ENCODE measurements around the gene ACSF3.

The ACSF3 gene

GRCh38 chr16:89094252-89094879 is 714 bp downstream of the ACSF3 start:
- Histone ChIP-seq H3K4me1 (ENCODE audit: insufficient read depth, low read length, severe bottlenecking) (peaks cover 44% of the 10 kb centered on the region), H2AFZ (ENCODE audit: low read length) (no peak overlapping the region), H3K4me2 (ENCODE audit: low read length) (peak overlapping the region; percentile 83)

GRCh38 chr16:89094880-89095258 is 1.2 kb downstream of the ACSF3 start:
- Histone ChIP-seq H3K4me3 (ENCODE audit: low read depth, low read length, poor library complexity, severe bottlenecking) (peak overlapping the region; percentile 90), H3K4me1 (ENCODE audit: insufficient read depth, low read length, severe bottlenecking) (peaks cover 49% of the 10 kb centered on the region), H3K27ac (ENCODE audit: low read depth, low read length, poor library complexity, severe bottlenecking) (peak overlapping the region; percentile 98), H3K9ac (ENCODE audit: low read length) (peak overlapping the region; percentile 96), H3K9me3 (ENCODE audit: low read length) (no peaks in the 10 kb centered on the region), H3F3A (ENCODE audit: insufficient read depth, low read length) (no peaks in the 10 kb centered on the region), H3K9me2 (ENCODE audit: low read depth, low read length) (no peaks in the 10 kb centered on the region), H3K79me2 (ENCODE audit: insufficient read depth, low read length) (peaks cover 23% of the 10 kb centered on the region), H4K20me1 (ENCODE audit: insufficient read depth, low read length) (no peaks in the 10 kb centered on the region), H3K4me2 (ENCODE audit: low read length) (peak overlapping the region; percentile 83), H2AFZ (ENCODE audit: low read length) (no peak overlapping the region), H3K36me3 (ENCODE audit: insufficient read depth, low read length) (peaks cover 23% of the 10 kb centered on the region), H3K27me3 (ENCODE audit: insufficient read depth, low read length) (peaks cover 7% of the 10 kb centered on the region; the same call in 1 of the 2 replicates)
- TF ChIP-seq EZH2 (IDR thresholded peaks at IDR 0.05; ENCODE audit: borderline replicate concordance, low read length) (no peak), CTCF (IDR thresholded peaks at IDR 0.05; ENCODE audit: low read length) (no peak; the same call in 1 of the 2 replicates)

More at GRCh38 chr16:89094252-89094879, 714 bp downstream of the ACSF3 start:
- TF ChIP-seq CTCF (IDR thresholded peaks at IDR 0.05; ENCODE audit: low read length), result no peak
- no peak for TF ChIP-seq EZH2 (IDR thresholded peaks at IDR 0.05; ENCODE audit: borderline replicate concordance, low read length)
- H3K36me3 ChIP-seq (ENCODE audit: insufficient read depth, low read length), result peaks cover 18% of the 10 kb centered on the region
- peak overlapping the region; percentile 98 for H3K27ac ChIP-seq (ENCODE audit: low read depth, low read length, poor library complexity, severe bottlenecking)
- H3K9ac ChIP-seq (ENCODE audit: low read length), result peak overlapping the region; percentile 96
- H3K9me3 ChIP-seq (ENCODE audit: low read length), result no peaks in the 10 kb centered on the region
- H3F3A ChIP-seq (ENCODE audit: insufficient read depth, low read length), result no peaks in the 10 kb centered on the region
- H3K79me2 ChIP-seq (ENCODE audit: insufficient read depth, low read length), result peaks cover 18% of the 10 kb centered on the region
- H3K9me2 ChIP-seq (ENCODE audit: low read depth, low read length), result no peaks in the 10 kb centered on the region
- peak overlapping the region; percentile 90 for H3K4me3 ChIP-seq (ENCODE audit: low read depth, low read length, poor library complexity, severe bottlenecking)
- H4K20me1 ChIP-seq (ENCODE audit: insufficient read depth, low read length), result no peaks in the 10 kb centered on the region
- peaks cover 7% of the 10 kb centered on the region; the same call in 1 of the 2 replicates for H3K27me3 ChIP-seq (ENCODE audit: insufficient read depth, low read length)

- Histone ChIP-seq H3K4me1 (ENCODE audit: insufficient read depth, low read length, severe bottlenecking) (peaks cover 56% of the 10 kb centered on the region), H3K27me3 (ENCODE audit: insufficient read depth, low read length) (peaks cover 7% of the 10 kb centered on the region; the same call in 1 of the 2 replicates), H3K27ac (ENCODE audit: low read depth, low read length, poor library complexity, severe bottlenecking) (peak overlapping the region; percentile 98), H3K79me2 (ENCODE audit: insufficient read depth, low read length) (peaks cover 30% of the 10 kb centered on the region), H3F3A (ENCODE audit: insufficient read depth, low read length) (no peaks in the 10 kb centered on the region), H4K20me1 (ENCODE audit: insufficient read depth, low read length) (no peaks in the 10 kb centered on the region), H3K36me3 (ENCODE audit: insufficient read depth, low read length) (peaks cover 30% of the 10 kb centered on the region), H2AFZ (ENCODE audit: low read length) (no peak overlapping the region), H3K4me3 (ENCODE audit: low read depth, low read length, poor library complexity, severe bottlenecking) (peak overlapping the region; percentile 90), H3K9me2 (ENCODE audit: low read depth, low read length) (no peaks in the 10 kb centered on the region), H3K4me2 (ENCODE audit: low read length) (peak overlapping the region; percentile 83), H3K9ac (ENCODE audit: low read length) (peak overlapping the region; percentile 96), H3K9me3 (ENCODE audit: low read length) (no peaks in the 10 kb centered on the region)
- no peak for TF ChIP-seq CTCF (IDR thresholded peaks at IDR 0.05; ENCODE audit: low read length)
- no peak for TF ChIP-seq EZH2 (IDR thresholded peaks at IDR 0.05; ENCODE audit: borderline replicate concordance, low read length)
Observed at GRCh38 chr16:89095491-89095951, 1.9 kb downstream of the ACSF3 start.

Measured in OCI-LY1 (cell line).